Fibroblast of skin of left biceps (primary cell): Measurements from ENCODE around the gene TTBK2.
"Not testable (repeated sequence)": the region's sequence is repeated elsewhere in the genome, so short reads cannot be mapped to it uniquely, and the experiment has no call there.

ENCODE experiments used
- DNase-seq, 2 experiments: peaks; one replicate each; pipeline ENCODE4 v3.0.0-alpha.2; 2013; ENCODE audit warnings: low read depth in 2 of 2

TTBK2 gene

GRCh38 chr15:42920519-42921341 lies at the start of gene TTBK2:
Gene TTBK2, minus strand, starts transcription at chr15:42920778. Its CDS starts 42,161 bp downstream, at chr15:42878617.
- DNase-seq = peak; percentile 98

GRCh38 chr15:42964476-42964875 lies 43.9 kb upstream of the TTBK2 start:
- DNase-seq = no peak

DNA sequence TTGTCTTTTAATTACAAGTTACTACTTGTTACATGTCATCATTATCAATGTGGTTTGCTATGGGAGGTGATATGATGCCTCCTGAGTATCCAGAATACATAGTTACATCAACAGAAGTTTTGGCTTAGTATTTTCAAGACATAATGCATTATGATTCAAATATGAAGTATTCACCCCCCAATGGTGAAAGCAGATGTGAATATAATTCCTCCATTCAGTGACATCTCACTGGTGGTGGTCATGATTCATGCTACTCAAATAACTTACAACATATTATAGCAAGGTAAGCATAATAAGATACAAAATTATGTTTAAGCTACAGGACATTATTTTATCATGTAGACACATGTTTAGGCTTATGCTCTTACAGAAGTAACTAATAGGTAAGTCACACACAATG lies 34.9 kb upstream of the TTBK2 start:
- DNase-seq = peak; percentile 77 to 82

- DNase-seq = no peak
Measured at GRCh38 chr15:42954291-42954690, 33.7 kb upstream of the TTBK2 start.

- DNase-seq = not testable (repeated sequence)
Measured at GRCh38 chr15:42948898-42949297, 28.3 kb upstream of the TTBK2 start.

DNA sequence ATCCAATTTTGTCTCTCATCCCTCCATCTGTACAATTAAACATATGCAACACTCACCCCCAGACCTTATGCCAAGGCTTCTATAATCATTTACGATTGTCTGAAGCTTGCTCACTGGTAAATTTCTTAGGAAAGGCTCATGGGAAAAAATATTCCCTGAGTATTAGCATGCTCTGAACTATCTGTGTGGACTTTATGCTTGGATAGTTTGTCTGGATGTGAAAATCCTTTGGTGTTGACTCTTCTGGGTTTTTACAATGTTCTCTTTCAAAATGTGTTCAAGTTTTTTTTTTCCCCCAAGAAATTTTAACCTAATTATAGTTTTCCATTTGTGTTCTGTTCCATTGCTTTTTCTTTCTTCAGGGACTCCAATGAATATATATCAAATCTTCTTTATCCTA lies 19.9 kb upstream of the TTBK2 start:
- DNase-seq = no peak

- no peak for DNase-seq
Measured at GRCh38 chr15:42939841-42940240, 19.3 kb upstream of the TTBK2 start.

- DNase-seq = no peak
Measured at GRCh38 chr15:42937143-42937542, 16.6 kb upstream of the TTBK2 start.

- no peak for DNase-seq
Measured at GRCh38 chr15:42933886-42934667, 13.5 kb upstream of the TTBK2 start.

DNA sequence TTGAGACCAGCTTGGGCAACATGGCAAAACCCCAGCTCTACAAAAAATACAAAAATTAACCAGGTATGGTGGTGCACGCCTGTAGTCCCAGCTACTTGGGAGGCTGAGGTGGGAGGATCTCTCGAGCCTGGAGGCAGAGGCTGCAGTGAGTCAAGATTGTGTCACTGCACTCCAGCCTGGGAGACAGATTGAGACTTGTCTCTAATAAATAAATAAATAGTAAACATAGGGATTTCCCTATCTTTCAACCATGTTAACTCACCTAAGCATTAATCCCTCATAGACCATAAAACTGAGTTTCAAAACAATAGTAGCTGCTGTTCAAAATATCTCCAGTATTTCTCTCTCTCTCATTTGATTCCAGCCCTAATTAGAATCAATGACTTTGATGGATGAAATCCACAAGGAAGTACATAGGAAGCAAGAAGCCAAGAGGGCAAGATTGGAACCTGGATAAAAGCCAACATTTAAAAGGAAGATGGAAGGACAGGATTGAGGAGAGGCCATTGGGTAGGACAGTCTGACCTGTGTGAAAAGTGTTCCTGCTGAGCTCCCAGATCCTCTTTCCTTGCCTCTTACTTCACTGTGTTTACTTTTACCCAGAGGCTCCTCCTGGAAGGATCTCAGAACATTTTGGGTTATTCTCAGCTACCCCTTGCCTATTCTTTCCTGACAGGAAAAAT lies 12.4 kb upstream of the TTBK2 start:
- no peak for DNase-seq

- no peak for DNase-seq
Measured at GRCh38 chr15:42931702-42932486, 11.3 kb upstream of the TTBK2 start.

- no peak for DNase-seq
Measured at GRCh38 chr15:42929306-42929848, 8.8 kb upstream of the TTBK2 start.

GRCh38 chr15:42921342-42921731 lies 759 bp upstream of the TTBK2 start:
- no peak for DNase-seq

DNA sequence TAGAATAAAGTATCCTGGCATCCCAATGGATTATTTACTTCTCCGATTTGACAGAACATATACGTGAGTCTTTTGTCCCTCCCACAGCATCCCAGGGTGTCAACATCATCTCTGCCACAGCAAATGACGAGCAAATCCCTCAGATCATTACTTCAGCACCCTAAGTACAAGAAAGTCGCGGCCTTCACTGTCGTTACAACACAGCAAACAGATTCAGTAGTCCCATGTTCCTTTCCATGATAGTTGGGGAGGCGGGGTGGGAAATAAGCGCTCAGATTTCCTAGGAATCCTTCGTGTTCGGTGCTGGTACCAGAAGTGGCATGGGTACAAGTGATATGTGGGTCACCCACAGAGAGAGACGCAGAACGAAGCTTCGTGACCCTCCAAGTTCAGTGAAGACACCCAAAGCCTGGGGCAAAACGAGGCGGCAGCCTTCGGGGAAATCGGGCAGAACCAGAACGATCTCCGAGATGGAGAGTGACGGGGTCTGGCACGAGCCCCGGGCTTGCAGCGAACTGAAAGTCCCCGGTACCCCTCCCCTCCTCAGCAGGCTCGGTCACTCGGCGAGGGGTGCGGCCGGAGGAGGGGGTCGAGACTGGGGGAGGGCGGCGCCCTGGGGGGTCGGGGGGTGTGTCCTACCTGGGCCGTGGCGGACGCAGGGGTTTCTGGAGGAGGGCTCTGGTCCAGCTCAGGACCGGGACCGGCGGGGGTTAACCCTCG lies 619 bp downstream of the TTBK2 start:
- DNase-seq = no peak

DNA sequence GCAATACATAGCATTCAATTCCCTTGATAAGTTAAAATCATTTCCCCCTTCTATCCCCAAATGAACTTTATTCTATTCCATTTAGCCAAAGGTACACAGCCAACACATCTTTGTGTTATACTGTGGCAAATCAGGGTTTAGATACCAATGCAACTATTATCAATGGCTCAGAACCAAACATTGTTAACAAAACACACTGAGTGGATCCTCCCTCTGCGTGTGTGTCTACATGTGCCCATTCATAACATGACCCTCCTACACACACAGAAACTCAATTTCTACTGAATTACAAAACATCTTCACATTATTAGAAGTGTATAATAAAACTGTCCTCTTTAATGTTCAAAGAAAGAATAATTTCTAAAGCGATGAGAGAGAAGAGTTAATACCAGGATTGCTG lies 1.3 kb downstream of the TTBK2 start:
- DNase-seq = no peak

DNA sequence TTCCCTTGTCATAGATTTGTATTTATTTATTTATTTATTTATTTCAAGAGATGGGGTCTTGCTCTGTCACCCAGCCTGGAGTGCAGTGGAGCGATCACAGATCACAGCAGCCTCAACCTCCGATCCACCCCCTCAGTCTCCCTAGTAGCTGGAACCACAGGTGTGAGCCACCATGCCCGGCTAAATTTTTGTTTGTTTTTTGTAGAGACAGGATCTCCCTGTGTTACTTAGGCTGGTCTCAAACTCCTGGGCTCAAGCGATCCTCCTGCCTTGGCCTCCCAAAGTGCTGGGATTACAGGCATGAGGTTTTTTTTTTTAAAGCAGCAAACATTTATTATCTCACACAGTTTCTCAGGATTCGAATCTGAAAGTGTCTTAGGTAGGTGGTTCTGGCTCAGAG lies 2.5 kb downstream of the TTBK2 start:
- DNase-seq = no peak

- DNase-seq = no peak
Measured at GRCh38 chr15:42915654-42916315, 4.8 kb downstream of the TTBK2 start.

DNA sequence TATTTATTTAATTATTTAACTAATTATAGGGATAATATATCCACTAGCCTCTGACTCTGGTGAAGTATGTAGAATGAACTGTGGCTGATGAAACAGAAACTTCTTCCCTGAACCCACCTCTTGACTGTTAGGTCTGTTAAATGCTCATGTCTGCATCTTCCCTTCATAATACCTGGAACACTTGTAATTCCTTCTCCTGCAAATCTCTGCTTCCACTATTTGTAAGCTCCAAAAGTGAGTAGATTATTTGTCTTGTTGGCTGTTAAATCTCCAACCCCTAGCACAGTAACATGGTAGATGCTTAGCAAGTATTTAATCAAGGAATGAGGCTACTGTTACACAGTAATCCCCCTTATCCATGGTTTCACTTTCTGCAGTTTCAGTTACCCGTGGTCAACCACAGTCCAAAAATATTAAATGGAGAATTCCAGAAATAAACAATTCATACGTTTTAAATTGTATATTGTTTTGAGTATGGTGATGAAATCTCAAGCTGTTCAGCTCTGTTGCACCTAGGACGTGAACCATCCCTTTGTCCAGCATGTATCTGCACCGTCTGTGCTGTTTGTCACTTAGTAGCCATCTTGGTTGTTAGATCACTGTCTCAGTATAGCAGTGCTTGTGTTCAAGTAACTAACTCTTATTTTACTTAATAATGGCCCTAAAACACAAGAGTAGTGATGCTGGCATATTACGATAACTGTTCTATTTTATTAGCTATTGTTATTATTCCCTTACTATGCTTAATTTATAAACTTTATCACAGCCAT lies 5.7 kb downstream of the TTBK2 start:
- DNase-seq = no peak

- DNase-seq = peak; percentile 45 to 49
Measured at GRCh38 chr15:42911058-42911592, 9.5 kb downstream of the TTBK2 start.
